COR-L47 (cell line): ENCODE measurements around the gene SPINT3.

ENCODE experiments used
- DNase-seq: peaks from one replicate; lab custom pipeline; 2025; lab: John Stamatoyannopoulos, UW

The SPINT3 gene

GRCh38 chr20:45515147-45515913, at the start of gene SPINT3:
Gene SPINT3, minus strand, starts transcription at chr20:45515622. Its CDS starts 14 bp downstream, at chr20:45515608.
- no peak for DNase-seq

GRCh38 chr20:45564760-45565276, 49.4 kb upstream of the SPINT3 start:
- DNase-seq: no peak

GRCh38 chr20:45555198-45555597, 39.8 kb upstream of the SPINT3 start:
- DNase-seq: no peak

- DNase-seq: no peak
Measured at GRCh38 chr20:45552456-45552855, 37.0 kb upstream of the SPINT3 start.

DNA sequence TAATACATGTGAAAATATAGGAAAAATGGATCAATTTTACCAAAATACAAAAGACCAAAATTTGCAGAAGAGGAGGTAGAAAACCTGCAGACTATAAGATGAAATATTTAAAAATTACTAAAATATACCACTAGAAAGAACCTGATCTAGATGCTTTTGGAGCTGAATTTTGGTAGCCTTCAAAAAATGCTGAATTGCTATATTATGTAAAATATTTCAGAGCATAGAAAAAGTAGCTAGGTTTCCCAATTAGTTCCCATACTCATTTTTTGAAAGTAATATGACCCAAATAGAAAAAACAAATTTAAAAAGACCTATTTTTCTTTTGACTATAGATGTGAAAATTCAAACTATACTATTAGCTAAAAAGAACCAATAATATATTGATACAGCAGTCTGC, 35.3 kb upstream of the SPINT3 start:
- DNase-seq: no peak

GRCh38 chr20:45548410-45548809, 33.0 kb upstream of the SPINT3 start:
- no peak for DNase-seq

GRCh38 chr20:45547206-45547770, 31.9 kb upstream of the SPINT3 start, which contains the start of gene EPPIN:
Gene EPPIN, minus strand, starts transcription at chr20:45547401. Its CDS starts 44 bp downstream, at chr20:45547357.
- no peak for DNase-seq

DNA sequence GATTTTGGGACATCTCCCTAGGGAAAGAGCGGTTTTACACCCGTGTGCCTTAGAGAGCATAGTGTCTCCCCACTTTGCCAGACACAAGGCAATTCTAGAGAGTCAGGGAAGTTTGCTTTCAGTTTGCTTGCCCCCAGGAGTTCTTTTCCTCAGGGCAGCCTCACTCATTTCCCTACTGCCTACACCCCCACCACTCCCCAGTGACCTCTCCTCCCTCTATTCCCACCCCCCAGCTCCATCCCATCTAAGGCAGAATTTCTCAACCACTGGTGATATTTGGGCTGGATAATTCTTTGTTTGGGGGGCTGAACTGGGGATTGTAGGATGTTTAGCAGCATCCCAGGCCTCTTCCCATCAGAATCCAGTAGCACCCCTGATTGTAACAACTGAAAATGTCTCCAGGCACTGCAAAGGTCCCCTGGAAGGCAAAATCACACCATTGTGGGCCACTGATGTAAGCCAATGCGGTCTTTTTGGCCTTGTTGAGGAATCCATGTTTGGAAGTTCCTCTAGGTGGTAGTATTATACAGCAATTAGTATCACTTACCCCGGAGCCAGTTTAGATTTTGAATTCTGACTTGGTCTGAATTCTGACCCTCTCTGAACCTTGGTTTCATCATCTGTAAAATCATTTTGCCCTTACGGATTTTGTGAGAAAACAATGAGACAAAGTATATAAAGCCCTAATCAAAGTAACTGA, 30.5 kb upstream of the SPINT3 start:
- DNase-seq: no peak

DNA sequence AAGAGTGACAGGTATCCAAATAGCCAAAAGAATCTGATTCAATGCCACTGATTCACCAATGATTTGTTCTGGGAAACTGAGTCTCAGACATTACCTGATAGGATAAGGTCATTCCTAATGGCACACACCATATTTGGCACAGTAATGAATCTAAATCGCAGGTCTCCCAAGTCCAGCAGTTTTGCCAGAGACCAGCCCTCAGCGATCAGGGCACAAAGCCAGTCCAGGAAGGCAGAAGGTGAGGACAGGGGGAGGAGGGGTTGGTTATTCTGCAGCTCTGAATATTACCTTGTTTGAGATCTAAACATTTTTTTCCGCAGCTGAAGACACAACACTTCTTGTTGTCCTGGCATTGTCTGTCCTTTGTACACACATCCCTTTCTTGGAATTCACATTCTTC, 29.9 kb upstream of the SPINT3 start:
- no peak for DNase-seq

- DNase-seq: no peak
Measured at GRCh38 chr20:45539382-45539781, 24.0 kb upstream of the SPINT3 start, which contains the start of gene WFDC6. Gene WFDC6, minus strand, starts transcription at chr20:45539482. Its CDS starts 75 bp downstream, at chr20:45539407.

DNA sequence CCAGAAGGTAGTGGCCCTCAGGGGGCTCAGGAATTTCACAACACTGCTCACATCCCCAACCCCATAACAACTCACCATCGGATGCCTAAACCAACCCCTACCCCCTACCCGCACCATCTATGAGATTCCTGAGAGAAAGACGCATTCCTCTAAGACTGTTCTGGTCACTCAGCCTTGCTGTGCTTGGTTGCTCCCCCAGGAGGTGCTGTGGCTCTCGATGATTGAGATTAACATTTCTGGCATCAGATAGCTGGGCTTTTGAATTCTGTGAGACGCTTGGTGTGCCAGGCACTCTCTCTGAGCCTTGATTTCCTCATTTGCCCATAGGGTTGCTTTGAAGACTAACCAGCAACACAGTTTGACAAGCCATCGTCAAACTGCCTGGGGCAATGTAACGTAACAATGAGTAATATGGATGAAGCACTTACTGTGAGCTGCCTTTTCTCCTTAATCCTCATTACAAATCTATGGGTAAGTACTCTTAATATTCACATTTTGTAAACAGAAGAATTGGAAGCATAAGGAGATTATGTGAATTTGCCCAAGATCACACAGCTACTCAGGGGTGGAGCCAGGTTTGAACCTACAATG, 22.9 kb upstream of the SPINT3 start:
- DNase-seq: no peak

GRCh38 chr20:45527294-45527693, 11.9 kb upstream of the SPINT3 start:
- no peak for DNase-seq

DNA sequence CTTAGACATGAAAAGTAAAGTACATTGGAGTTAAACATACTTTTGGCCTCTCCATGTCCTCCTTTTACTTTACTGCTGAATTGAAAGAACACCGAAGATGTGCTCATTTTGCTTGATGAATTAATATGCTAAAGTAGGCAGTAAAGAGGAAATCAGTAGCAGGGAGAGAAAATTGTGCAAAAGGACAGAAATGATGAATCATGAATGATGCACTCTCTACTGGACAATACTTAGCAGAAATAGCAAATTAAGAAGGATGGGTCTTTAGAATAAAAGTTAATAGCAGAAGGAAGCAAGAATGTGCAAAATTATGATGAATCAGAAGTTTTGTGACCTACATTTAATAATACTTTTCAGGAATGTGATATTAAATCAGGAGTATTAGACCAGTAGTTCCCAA, 8.4 kb upstream of the SPINT3 start:
- no peak for DNase-seq

- DNase-seq: no peak
Measured at GRCh38 chr20:45518282-45518681, 2.9 kb upstream of the SPINT3 start.

- DNase-seq: no peak
Measured at GRCh38 chr20:45510242-45510862, 5.1 kb downstream of the SPINT3 start.

- no peak for DNase-seq
Measured at GRCh38 chr20:45509091-45509490, 6.3 kb downstream of the SPINT3 start.

DNA sequence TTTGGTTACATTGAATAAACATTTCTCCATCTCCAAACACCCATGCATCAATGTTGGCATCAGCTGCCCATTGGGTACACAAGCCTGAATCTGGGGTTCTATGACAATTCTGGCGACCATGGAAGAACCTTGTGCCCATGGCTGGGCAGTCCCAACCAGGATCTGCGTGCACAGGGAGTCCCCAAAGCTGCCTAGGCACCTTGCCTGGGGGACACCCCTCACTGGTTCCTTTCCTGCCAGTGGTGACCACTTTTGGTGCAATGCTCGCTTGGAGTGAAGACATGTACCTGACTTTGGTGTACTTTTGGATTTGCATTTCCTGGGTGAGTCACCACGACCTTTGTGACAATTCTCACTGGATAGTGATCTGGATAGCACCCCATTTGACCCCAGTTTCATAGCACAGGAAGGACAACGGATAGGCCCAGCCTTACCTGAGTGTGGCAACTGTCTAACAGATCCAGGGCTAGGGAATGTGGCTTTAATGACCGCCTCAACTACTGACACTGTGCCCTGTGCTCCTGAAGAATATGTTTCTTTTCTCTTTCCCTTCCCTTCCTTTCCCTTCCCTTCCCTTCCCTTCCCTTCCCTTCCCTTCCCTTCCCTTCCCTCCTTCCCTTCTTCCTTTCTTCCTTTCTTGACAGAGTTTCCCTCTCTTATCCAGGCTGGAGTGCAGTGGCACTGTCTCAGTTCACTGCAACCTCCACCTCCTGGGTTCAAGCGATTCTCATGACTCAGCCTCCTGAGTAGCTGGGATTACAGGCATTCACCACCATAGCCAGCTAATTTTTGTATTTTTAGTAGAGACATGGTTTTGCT, 7.1 kb downstream of the SPINT3 start:
- no peak for DNase-seq

DNA sequence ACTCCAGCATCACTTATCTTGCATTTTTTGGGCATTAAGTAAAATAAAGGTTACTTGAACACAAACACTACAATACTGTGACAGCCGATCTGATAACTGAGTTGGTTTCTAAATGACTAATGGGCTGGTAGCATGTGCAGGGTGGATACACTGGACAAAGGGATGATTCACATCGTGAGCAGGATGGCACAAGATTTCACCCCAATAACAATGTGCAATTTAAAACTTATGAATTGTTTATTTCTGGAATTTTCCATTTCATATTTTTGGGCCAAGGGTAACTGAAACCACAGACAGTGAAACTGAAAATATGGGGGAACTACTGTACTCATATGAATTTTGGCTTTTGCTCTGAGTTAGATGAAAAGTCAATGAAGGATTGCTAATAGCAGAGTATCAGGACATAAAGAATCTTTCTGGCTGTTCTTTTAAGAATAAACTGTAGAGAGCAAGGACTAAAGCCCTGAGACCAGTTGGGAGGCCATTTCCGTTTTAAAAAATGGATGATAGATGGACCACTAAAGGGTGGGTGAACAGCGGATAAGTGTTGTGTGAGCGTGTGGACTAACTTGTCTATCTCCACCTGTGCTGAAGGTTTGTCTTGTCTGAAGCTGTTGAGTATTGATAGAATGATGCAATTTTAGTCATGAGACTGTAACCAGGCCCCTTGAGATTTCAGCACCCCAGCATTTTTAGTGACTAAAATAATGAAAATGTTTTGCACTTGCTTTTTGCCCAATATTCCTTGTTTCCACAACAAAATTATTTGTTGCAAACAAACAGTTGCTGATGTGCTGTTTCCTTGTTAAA, 8.2 kb downstream of the SPINT3 start:
- DNase-seq: no peak

GRCh38 chr20:45506398-45506797, 9.0 kb downstream of the SPINT3 start:
- DNase-seq: no peak

DNA sequence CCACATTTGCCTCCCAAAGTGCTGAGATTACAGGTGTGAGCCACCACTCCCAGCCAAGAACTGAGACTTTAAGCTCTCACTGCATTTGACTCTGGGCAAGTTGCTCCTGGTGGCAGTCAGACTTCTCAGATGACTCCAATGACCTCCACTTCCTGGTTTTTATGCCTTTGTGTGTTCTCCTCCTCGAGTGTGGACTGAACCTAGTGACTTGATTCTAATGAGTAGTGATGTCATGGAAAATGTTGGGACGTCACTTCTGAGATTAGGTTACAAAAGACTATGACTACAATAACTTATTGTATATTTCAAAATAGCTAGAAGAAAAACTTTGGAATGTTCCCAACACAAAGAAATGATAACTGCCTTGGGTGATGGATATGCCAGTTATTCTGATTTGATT, 12.0 kb downstream of the SPINT3 start:
- DNase-seq: no peak
